ENCODE data around the gene CLINT1.

The CLINT1 gene

DNA sequence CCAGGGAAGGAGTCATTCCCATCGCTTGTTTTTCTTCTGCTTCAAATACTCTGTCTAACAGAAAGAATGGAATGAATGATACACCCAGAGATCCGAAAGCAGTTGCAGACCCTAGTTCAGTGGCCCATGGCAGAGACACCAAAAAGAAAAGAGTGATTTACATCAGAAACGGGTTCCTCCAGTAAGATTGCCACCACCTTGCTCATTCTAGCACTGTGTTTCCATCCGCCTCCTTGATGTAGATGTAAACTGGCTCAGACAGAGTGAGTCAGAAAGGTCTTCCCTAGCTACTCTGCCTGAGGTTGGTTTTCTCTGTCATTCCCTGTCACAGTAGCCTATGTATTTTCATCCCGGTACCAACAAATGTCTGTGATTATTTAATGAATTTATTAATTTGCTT is 15.9 kb upstream of the CLINT1 start:
- no peak overlapping the region for H3K4me3 ChIP-seq (replicated peaks; ENCODE audit: low read depth, low read length)
- TF ChIP-seq, protein P1, sequence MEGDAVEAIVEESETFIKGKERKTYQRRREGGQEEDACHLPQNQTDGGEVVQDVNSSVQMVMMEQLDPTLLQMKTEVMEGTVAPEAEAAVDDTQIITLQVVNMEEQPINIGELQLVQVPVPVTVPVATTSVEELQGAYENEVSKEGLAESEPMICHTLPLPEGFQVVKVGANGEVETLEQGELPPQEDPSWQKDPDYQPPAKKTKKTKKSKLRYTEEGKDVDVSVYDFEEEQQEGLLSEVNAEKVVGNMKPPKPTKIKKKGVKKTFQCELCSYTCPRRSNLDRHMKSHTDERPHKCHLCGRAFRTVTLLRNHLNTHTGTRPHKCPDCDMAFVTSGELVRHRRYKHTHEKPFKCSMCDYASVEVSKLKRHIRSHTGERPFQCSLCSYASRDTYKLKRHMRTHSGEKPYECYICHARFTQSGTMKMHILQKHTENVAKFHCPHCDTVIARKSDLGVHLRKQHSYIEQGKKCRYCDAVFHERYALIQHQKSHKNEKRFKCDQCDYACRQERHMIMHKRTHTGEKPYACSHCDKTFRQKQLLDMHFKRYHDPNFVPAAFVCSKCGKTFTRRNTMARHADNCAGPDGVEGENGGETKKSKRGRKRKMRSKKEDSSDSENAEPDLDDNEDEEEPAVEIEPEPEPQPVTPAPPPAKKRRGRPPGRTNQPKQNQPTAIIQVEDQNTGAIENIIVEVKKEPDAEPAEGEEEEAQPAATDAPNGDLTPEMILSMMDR (IDR thresholded peaks at IDR 0.05; ENCODE audit: low read length, missing control alignments): no peak
- no peak for DNase-seq (ENCODE audit: low read depth)

DNA sequence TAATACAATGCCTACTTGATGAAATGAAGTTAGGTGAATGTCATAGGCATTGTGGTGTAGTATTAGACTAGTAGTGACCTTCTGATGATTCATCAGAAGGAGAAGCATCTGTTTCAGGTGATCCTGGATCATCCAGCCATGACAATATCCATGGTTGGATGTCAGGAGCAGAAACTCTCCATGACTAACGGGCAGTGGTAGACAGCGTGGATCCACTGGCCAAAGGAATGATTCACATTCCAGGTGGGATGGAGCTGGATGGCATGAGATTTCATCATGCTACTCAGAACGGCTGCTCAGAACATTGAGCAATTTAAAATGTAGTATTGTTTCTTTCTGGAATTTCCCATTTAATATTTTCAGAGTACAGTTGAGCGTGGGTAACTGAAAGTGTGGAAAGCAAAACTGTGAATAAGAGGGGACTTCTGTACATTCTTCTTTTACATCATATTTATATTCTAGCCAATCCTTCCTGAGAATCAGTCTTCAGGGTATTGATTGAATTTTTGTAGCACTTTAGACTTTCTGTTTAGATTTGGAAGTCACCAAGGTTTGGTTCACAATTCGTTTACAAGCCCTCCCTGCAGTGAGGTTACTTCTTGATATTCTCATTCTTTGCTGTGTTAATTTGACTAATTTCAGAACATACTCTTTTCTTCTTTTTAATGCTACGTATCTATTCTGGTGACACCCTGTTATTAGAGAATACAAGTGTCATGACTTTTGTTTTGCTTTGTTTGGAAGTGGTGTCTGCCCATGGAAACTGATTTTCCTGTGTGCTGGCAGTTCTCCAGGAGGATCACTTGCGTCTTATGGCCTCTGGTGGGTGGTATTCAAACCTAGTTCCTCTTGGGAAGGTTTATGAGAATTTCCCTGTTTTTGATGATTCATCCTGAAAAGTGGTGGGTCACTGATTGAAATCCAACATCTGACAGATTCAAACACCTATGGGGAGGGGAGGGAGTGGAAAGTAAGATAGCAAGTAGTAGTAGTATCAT is 12.2 kb upstream of the CLINT1 start:
- peak; percentile 75 for DNase-seq (ENCODE audit: low read depth)
- no peak overlapping the region for H3K4me3 ChIP-seq (replicated peaks; ENCODE audit: low read depth, low read length)

DNA sequence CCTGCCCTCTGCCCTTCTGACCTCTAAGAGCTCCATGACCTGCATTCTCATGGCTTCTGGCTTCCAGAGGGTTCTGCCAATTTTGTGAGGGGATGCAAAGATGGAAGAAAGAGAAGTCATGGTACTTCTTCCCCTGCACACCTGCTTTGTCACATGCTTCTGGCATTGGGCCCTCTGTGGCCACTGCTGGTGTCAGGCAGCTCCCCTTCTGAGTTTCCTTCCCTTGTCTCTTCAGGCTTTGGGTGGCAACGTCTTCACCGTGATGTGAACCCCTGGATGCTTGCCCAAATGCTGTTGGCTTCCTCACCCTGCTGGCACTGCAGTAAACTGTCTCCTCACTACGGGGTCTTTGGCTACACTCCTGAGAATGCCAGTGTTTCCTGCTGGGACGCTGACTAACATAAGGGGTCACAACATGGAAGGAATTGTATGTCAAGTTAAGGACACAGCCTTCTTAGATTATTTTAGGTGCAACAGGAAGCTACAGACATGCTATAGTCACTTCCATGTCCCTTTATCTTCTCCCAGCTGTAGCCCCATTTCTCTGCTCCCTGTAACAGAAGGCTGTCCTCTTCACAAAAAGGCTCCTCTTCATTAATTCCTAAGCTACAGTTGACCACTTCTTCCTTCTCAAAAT is 8.9 kb upstream of the CLINT1 start:
- TF ChIP-seq, protein P1 (IDR thresholded peaks at IDR 0.05; ENCODE audit: low read length, missing control alignments): no peak
- DNase-seq (ENCODE audit: low read depth): no peak
- no peak overlapping the region for H3K4me3 ChIP-seq (replicated peaks; ENCODE audit: low read depth, low read length)

More for the DNA sequence above, 12.2 kb upstream of the CLINT1 start:
- TF ChIP-seq, protein P1 (IDR thresholded peaks at IDR 0.05; ENCODE audit: low read length, missing control alignments): peak; percentile 20

DNA sequence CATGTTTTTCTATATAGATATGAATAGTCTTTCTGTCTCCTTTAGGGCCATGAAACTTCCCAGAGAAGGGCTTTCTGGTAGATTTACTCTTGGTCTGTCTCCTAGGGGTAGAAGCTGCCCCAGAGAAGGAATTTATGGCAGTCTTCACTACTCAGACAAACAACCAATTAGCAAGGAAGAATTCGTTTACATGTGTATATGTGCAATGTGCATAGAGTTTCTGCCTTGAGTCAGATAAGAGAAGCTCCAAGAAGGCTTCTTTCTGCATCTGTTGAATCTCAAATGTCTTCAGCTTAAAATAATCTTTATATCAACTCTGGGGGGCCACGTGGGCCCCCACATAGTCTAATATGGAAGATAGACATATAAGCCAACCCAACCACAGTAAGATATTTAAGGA is 7.6 kb upstream of the CLINT1 start:
- TF ChIP-seq, protein P1 (IDR thresholded peaks at IDR 0.05; ENCODE audit: low read length, missing control alignments): no peak
- no peak for DNase-seq (ENCODE audit: low read depth)
- no peak overlapping the region for H3K4me3 ChIP-seq (replicated peaks; ENCODE audit: low read depth, low read length)

DNA sequence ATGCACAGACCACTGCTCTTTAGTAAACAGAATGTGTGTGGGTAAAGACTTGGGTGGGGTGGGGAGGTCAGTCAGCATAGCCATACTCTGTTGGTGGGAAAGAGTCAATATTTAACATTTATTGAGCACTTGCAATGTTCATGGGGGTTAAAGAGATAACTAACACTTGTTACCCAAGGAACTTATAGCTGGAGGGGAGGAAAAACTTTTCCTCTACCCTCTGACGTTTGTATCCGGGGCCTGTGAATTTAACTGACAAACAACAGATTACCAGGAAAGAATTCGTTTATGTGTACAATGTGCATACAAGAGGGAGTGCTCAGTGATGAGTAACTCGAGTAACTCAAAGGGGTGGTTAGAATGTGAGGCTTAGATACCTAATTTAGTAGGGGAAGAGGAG is 6.8 kb upstream of the CLINT1 start:
- peak; percentile 8 for DNase-seq (ENCODE audit: low read depth)
- TF ChIP-seq, protein P1 (IDR thresholded peaks at IDR 0.05; ENCODE audit: low read length, missing control alignments): no peak

DNA sequence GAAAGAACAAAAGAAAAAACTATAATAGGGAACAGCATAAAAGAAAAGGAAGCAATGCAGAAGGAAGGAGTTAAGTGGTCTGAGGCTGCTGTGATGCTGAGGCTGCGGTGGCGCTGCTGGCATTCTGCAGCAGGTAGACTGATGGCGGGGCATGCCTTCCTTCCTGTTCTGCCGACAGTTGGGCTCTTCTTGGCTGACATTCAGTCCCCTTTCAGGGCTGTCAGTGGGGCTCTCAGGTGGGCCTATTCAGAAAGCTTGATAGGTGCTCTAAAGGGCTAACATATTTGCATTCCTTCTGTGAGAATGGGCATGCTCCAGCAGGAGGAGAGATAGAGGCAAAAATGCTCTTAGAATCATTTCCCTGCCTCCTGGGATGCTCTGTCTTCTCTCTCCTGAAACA is 5.1 kb upstream of the CLINT1 start:
- H3K4me3 ChIP-seq (replicated peaks; ENCODE audit: low read depth, low read length): no peak overlapping the region
- DNase-seq (ENCODE audit: low read depth): no peak
- TF ChIP-seq, protein P1 (IDR thresholded peaks at IDR 0.05; ENCODE audit: low read length, missing control alignments): no peak

More for the DNA sequence above, 6.8 kb upstream of the CLINT1 start:
- H3K4me3 ChIP-seq (replicated peaks; ENCODE audit: low read depth, low read length): no peak overlapping the region
